K562 (cell line): ENCODE measurements around the gene MITD1. TPM values are rescaled to one million over a fixed set of nuclear protein-coding genes. Genes with fewer than 3 reads are reported as not detected.

ENCODE experiments used
- ATF7 ChIP-seq: fragments of 450-650 bp; IDR thresholded peaks from 2 replicates; pipeline ENCODE4 v1.7.1; 2014; ENCODE audit warnings: mild to moderate bottlenecking, moderate library complexity
- CBX8 ChIP-seq: fragments of 200-600 bp; sonication (generic); IDR thresholded peaks from 2 replicates; pipeline ENCODE4 v1.6.1; 2012; ENCODE audit warnings: borderline replicate concordance, mixed run types, low read depth, mild to moderate bottlenecking, moderate library complexity, mixed read lengths, low read length, control low read depth, inconsistent platforms; ENCODE audit not compliant: poor library complexity, severe bottlenecking; ENCODE audit errors: extremely low read depth
- FOXA1 ChIP-seq: fragments of 450-650 bp; IDR thresholded peaks from 2 replicates; pipeline ENCODE4 v1.6.1; 2016; ENCODE audit warnings: mild to moderate bottlenecking, borderline replicate concordance
- ILK ChIP-seq: fragments of 450-650 bp; IDR thresholded peaks from 2 replicates; pipeline ENCODE4 v1.6.1; 2016; ENCODE audit warnings: missing genetic modification characterization, low read depth, mild to moderate bottlenecking, missing compliant biosample characterization, moderate library complexity, borderline replicate concordance
- KLF16 ChIP-seq: IDR thresholded peaks from 2 replicates; pipeline ENCODE4 v1.6.1; 2016; ENCODE audit warnings: antibody characterized with exemption
- MXI1 ChIP-seq: IDR thresholded peaks from 2 replicates; pipeline ENCODE4 v1.6.1; 2011; ENCODE audit warnings: low read depth, mild to moderate bottlenecking, improper control_type of control experiment, low read length
- NFATC3 ChIP-seq: fragments of 450-650 bp; IDR thresholded peaks from 2 replicates; pipeline ENCODE4 v1.6.1; 2017; ENCODE audit warnings: mild to moderate bottlenecking
- RBM22 ChIP-seq: fragments of 200-400 bp; formaldehyde crosslinking; IDR thresholded peaks from 2 replicates; pipeline ENCODE4 v1.6.1; 2018; ENCODE audit warnings: low read length, low read depth; ENCODE audit not compliant: poor library complexity, severe bottlenecking
- SMARCB1 ChIP-seq: IDR thresholded peaks from 2 replicates; pipeline ENCODE4 v1.6.1; 2011; ENCODE audit warnings: improper control_type of control experiment, low read depth; ENCODE audit not compliant: insufficient read length
- SMARCE1 ChIP-seq: fragments of 450-650 bp; IDR thresholded peaks from 2 replicates; pipeline ENCODE4 v1.7.1; 2016; ENCODE audit warnings: mild to moderate bottlenecking
- ZNF282 ChIP-seq: sonication (generic); formaldehyde crosslinking; IDR thresholded peaks from 2 replicates; pipeline ENCODE4 v1.8.1; 2023; ENCODE audit warnings: missing genetic modification reagents
- ZNF561 ChIP-seq: fragments of 450-650 bp; formaldehyde crosslinking; conservative IDR thresholded peaks from 2 replicates; pipeline ENCODE4 v1.4.0; 2020; ENCODE audit warnings: mild to moderate bottlenecking, moderate library complexity
- ZNF695 ChIP-seq: fragments of 450-650 bp; formaldehyde crosslinking; IDR thresholded peaks from 2 replicates; pipeline ENCODE4 v1.4.0; 2020; ENCODE audit warnings: mild to moderate bottlenecking, moderate library complexity
- ZSCAN32 ChIP-seq: fragments of 450-650 bp; formaldehyde crosslinking; IDR thresholded peaks from 2 replicates; pipeline ENCODE4 v1.4.0; 2020; ENCODE audit warnings: mild to moderate bottlenecking, moderate library complexity
- polyA plus RNA-seq, 8 experiments: library from polyadenylated mRNA; depleted of rRNA in 4 of 8; stranded (reverse) in 5 of 8; unstranded in 3 of 8; fragments of >200 nt; fragmentation: Nextera tagmentation in 2 of 8; fragmentation: Illumina TruSeq in 1 of 8; extraction: Ambion mirVana in 2 of 8; extraction: Trizol in 1 of 8; gene quantifications; 2 replicates each; pipeline versions ENCODE4 v1.2.1 to v1.2.3, GENCODE V29; 2011 to 2014; ENCODE audit warnings: inconsistent platforms in 1 of 8, missing spikeins in 1 of 8
- total RNA-seq, 7 experiments: library from RNA; depleted of rRNA in 6 of 7; stranded (reverse); fragments of >200 nt in 6 of 7; fragmentation: Illumina TruSeq in 2 of 7; extraction: Trizol in 2 of 7; gene quantifications; 2 replicates each; pipeline versions ENCODE4 v1.2.1 to v1.2.3, GENCODE V29; 2011 to 2021; ENCODE audit warnings: low replicate concordance in 1 of 7
- TF ChIP-seq, protein P1 (sequence below): fragments of 250-450 bp; sonication (Bioruptor Pico); IDR thresholded peaks from 2 replicates; pipeline ENCODE4 v1.5.1; 2021; ENCODE audit warnings: mild to moderate bottlenecking
- TF ChIP-seq, protein P2 (sequence below): IDR thresholded peaks from 3 replicates; pipeline ENCODE4 v1.6.1; 2011; ENCODE audit warnings: borderline replicate concordance, mild to moderate bottlenecking; ENCODE audit not compliant: insufficient read length, insufficient read depth
- TF ChIP-seq, protein P3 (sequence below): fragments of 250-450 bp; sonication (Bioruptor Pico); IDR thresholded peaks from 2 replicates; pipeline ENCODE4 v1.4.0; 2020; ENCODE audit warnings: mild to moderate bottlenecking, moderate library complexity
- TF ChIP-seq, protein P4 (sequence below), 2 experiments: IDR thresholded peaks in 1 of 2; conservative IDR thresholded peaks in 1 of 2; 2 replicates each; pipeline ENCODE4 v1.6.1; 2016; ENCODE audit warnings: low read depth in 2 of 2, mild to moderate bottlenecking in 1 of 2, missing compliant biosample characterization in 1 of 2, missing genetic modification characterization in 1 of 2, moderate library complexity in 1 of 2

MITD1 gene
- total and polyA plus RNA-seq, 9 of the 15 experiments (the other 6 are each of a cell fraction or from before 2014, with no cell fraction given) = 19.6 to 71.8 (median 43.2) TPM

DNA sequence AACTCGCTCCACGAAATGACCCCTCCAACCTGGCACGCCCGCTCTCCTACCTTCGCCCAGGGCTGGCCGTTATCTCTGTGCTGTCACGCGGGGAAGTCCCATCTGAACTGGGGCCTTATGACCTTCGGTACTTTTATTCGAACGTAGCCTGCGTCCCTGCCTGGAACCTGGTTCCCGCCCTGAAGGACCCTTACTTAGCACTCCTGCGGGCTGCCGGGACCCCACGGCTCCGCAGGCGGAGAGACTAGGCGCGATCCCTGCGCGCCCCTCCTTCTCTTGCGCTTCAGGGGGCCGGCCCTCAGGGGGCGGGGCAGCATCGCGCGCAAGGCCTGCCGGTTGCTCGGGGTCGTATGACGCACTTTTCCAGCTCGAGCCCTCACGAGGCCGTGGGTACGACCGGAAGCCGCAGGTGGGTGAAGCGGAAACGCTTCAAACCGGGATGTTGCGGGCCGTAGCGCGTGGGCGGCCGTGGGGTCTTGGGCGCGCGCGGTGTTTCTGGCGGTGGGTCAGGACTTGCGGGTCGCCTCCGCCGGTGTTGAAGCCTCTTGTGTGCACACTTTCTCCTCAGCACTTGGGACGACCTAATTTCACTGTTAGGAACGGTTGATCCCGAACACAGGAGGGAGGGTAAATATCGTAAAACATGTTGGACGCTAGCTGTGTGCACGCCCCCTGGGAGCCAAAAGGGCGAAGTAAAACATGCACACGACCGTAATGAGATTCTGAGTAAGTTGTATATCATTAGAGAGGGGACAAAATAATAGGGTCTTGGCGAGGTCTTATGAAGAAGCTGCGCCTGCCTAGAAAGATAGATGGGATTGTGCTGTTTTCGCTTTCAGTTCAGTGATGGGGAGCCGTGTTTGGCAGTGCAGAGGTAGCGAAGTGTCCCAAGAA is 26.0 kb downstream of the MITD1 start, which contains the start of the genes LIPT1 and TSGA10 (continued):
- TF ChIP-seq ZNF695 (CRISPR knock-in tag) (no peak), ZNF282 (no peak), RBM22 (peak; percentile 74), MXI1 (peak; percentile 46), ATF7 (peak; percentile 91), NFATC3 (no peak), SMARCE1 (peak; percentile 57), ZSCAN32 (no peak), ZNF561 (CRISPR knock-in tag) (no peak), SMARCB1 (no peak), KLF16 (no peak), ILK (tag) (no peak), CBX8 (no peak), FOXA1 (no peak)
- TF ChIP-seq, protein P1, sequence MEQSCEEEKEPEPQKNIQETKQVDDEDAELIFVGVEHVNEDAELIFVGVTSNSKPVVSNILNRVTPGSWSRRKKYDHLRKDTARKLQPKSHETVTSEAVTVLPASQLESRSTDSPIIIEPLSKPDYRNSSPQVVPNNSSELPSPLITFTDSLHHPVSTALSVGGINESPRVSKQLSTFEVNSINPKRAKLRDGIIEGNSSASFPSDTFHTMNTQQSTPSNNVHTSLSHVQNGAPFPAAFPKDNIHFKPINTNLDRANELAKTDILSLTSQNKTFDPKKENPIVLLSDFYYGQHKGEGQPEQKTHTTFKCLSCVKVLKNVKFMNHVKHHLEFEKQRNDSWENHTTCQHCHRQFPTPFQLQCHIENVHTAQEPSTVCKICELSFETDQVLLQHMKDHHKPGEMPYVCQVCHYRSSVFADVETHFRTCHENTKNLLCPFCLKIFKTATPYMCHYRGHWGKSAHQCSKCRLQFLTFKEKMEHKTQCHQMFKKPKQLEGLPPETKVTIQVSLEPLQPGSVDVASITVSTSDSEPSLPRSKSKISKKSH (CRISPR knock-in tag) = no peak
- TF ChIP-seq, protein P2, sequence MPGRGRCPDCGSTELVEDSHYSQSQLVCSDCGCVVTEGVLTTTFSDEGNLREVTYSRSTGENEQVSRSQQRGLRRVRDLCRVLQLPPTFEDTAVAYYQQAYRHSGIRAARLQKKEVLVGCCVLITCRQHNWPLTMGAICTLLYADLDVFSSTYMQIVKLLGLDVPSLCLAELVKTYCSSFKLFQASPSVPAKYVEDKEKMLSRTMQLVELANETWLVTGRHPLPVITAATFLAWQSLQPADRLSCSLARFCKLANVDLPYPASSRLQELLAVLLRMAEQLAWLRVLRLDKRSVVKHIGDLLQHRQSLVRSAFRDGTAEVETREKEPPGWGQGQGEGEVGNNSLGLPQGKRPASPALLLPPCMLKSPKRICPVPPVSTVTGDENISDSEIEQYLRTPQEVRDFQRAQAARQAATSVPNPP = no peak
- TF ChIP-seq, protein P3, sequence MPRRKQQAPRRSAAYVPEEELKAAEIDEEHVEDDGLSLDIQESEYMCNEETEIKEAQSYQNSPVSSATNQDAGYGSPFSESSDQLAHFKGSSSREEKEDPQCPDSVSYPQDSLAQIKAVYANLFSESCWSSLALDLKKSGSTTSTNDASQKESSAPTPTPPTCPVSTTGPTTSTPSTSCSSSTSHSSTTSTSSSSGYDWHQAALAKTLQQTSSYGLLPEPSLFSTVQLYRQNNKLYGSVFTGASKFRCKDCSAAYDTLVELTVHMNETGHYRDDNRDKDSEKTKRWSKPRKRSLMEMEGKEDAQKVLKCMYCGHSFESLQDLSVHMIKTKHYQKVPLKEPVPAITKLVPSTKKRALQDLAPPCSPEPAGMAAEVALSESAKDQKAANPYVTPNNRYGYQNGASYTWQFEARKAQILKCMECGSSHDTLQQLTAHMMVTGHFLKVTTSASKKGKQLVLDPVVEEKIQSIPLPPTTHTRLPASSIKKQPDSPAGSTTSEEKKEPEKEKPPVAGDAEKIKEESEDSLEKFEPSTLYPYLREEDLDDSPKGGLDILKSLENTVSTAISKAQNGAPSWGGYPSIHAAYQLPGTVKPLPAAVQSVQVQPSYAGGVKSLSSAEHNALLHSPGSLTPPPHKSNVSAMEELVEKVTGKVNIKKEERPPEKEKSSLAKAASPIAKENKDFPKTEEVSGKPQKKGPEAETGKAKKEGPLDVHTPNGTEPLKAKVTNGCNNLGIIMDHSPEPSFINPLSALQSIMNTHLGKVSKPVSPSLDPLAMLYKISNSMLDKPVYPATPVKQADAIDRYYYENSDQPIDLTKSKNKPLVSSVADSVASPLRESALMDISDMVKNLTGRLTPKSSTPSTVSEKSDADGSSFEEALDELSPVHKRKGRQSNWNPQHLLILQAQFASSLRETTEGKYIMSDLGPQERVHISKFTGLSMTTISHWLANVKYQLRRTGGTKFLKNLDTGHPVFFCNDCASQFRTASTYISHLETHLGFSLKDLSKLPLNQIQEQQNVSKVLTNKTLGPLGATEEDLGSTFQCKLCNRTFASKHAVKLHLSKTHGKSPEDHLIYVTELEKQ (CRISPR knock-in tag) = no peak
- TF ChIP-seq, protein P4, sequence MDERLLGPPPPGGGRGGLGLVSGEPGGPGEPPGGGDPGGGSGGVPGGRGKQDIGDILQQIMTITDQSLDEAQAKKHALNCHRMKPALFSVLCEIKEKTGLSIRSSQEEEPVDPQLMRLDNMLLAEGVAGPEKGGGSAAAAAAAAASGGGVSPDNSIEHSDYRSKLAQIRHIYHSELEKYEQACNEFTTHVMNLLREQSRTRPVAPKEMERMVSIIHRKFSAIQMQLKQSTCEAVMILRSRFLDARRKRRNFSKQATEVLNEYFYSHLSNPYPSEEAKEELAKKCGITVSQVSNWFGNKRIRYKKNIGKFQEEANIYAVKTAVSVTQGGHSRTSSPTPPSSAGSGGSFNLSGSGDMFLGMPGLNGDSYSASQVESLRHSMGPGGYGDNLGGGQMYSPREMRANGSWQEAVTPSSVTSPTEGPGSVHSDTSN (CRISPR knock-in tag; IDR thresholded peaks at IDR 0.05; ENCODE audit: low read depth) = no peak
- TF ChIP-seq, protein P4 (tag; conservative IDR thresholded peaks at IDR 0.05; ENCODE audit: low read depth) = peak; percentile 48; the same call in 1 of the 2 replicates
